Transverse colon (tissue), 4 donors: ENCODE measurements around the gene SSH3. TPM values are rescaled to one million over a fixed set of nuclear protein-coding genes. Genes with fewer than 3 reads are reported as not detected.
A peak's percentile ranks its signal among the peaks of the same experiment; 100 is the strongest.

ENCODE experiments used
- DNase-seq: peaks from one replicate; pipeline ENCODE4 v3.0.0-alpha.2; 2019
- H3K27ac ChIP-seq, 4 donors: fragments of 200-600 bp; sonication (generic); 2 replicates each; pipeline ENCODE4 v1.5.1; 2016 to 2018; ENCODE audit warnings: inconsistent platforms in 4 of 4
- H3K27me3 ChIP-seq: fragments of 200-600 bp; sonication (generic); 2 replicates; pipeline ENCODE4 v1.5.1; 2017; ENCODE audit warnings: inconsistent platforms
- H3K36me3 ChIP-seq, 4 donors: fragments of 200-600 bp; sonication (generic); 2 replicates each; pipeline ENCODE4 v1.5.1; 2017 to 2019; ENCODE audit warnings: inconsistent platforms in 4 of 4
- H3K4me1 ChIP-seq, 4 donors: fragments of 200-600 bp; sonication (generic); 2 replicates each; pipeline ENCODE4 v1.5.1; 2017 to 2020; ENCODE audit warnings: inconsistent platforms in 4 of 4
- H3K4me3 ChIP-seq, 4 donors: fragments of 200-600 bp; sonication (generic); 1 replicate in 1 of 4; 2 replicates in 3 of 4; pipeline versions ENCODE4 v1.5.1 to v1.6.1; 2017 to 2019; ENCODE audit warnings: inconsistent platforms in 4 of 4
- H3K9me3 ChIP-seq, 2 donors: fragments of 200-600 bp; sonication (generic); 2 replicates each; pipeline ENCODE4 v1.5.1; 2017 to 2019; ENCODE audit warnings: inconsistent platforms in 2 of 2
- CTCF ChIP-seq, 5 experiments: fragments of 200-600 bp in 3 of 5; fragments of 450-650 bp in 2 of 5; sonication (generic) in 3 of 5; IDR thresholded peaks; 1 replicate in 2 of 5; 2 replicates in 3 of 5; pipeline ENCODE4 v1.5.1; 2016 to 2017; ENCODE audit warnings: antibody characterized with exemption in 5 of 5, inconsistent platforms in 3 of 5, mild to moderate bottlenecking in 2 of 5, moderate library complexity in 1 of 5
- EP300 ChIP-seq: sonication (generic); formaldehyde crosslinking; IDR thresholded peaks from one replicate; pipeline ENCODE4 v1.6.1; 2017; ENCODE audit warnings: antibody characterized with exemption, low read depth
- POLR2A ChIP-seq: fragments of 450-650 bp; IDR thresholded peaks from one replicate; pipeline ENCODE4 v1.6.1; 2016; ENCODE audit warnings: antibody characterized with exemption, mild to moderate bottlenecking, moderate library complexity
- POLR2AphosphoS5 ChIP-seq, 3 donors: sonication (generic); formaldehyde crosslinking; IDR thresholded peaks; one replicate each; pipeline ENCODE4 v1.6.1; 2016; ENCODE audit warnings: antibody characterized with exemption in 3 of 3
- WGBS, 2 donors: methylation state at CpG; one replicate each; pipeline ENCODE4 v1.1.5; 2018; ENCODE audit warnings: low coverage in 1 of 2; 5-methylcytosine and 5-hydroxymethylcytosine counted together
- in situ Hi-C, 4 donors: fragments of 200-750 bp; cut with MboI; loops; one replicate each; pipeline versions ENCODE4 v1.15.0 to v1.15.1; 2017; ENCODE audit warnings: low sequenced_read_pairs in 3 of 4, low pct_ligation_motif_present in 1 of 4, low pct_unique_long_range_greater_than_20kb in 1 of 4
- intact Hi-C: fragments of 100-400 bp; cut with DNase I; formaldehyde crosslinking; loops from one replicate; pipeline ENCODE4 v1.15.1; 2023; ENCODE audit warnings: low total_unique reads
- total RNA-seq, 4 donors: library from RNA; depleted of rRNA; stranded (reverse); fragments of >200 nt; gene quantifications; one replicate each; pipeline ENCODE4 v1.1.0, GENCODE V29; 2016

SSH3 gene
- total RNA-seq, 4 donors from 2014 or later = 73.0 to 174 (median 123) TPM

- Histone ChIP-seq H3K27ac (peak overlapping the region; percentile 30 to 54 (median 44)), H3K4me1 (peaks cover 13 to 24% (median 21%) of the 10 kb centered on the region in 4 donors), H3K36me3 (peaks cover 2 to 73% (median 34%) of the 10 kb centered on the region in 4 donors), H3K27me3 (no peaks in the 10 kb centered on the region), H3K9me3 (no peaks in the 10 kb centered on the region), H3K4me3 (no peak overlapping the region)
- in situ Hi-C loops (no loop called here), intact Hi-C loops (no loop called here)
- no peak for DNase-seq
- 86% methylated on average over 13 of the region's 13 CpGs; no CpG with 5 or more reads in 1 of the 2 donors for WGBS, 2 donors
- TF ChIP-seq POLR2AphosphoS5 (IDR thresholded peaks at IDR 0.05) (no peak), POLR2A (no peak), EP300 (no peak), CTCF (IDR thresholded peaks at IDR 0.05) (no peak)
These were observed 19.8 kb upstream of the SSH3 start for GRCh38 chr11:67283481-67283963.

GRCh38 chr11:67284811-67285540 is 18.4 kb upstream of the SSH3 start:
- H3K4me1 ChIP-seq = peaks cover 14 to 27% (median 21%) of the 10 kb centered on the region in 4 donors
- no peaks in the 10 kb centered on the region for H3K9me3 ChIP-seq
- H3K27me3 ChIP-seq = no peaks in the 10 kb centered on the region
- WGBS, 2 donors = 40 to 91% methylated on average over 1 to 45 of the region's 45 CpGs
- intact Hi-C loops (no loop called here), in situ Hi-C loops (no loop called here)
- peak overlapping the region in 3 of 4 donors; percentile 10 to 100 (median 95) for H3K27ac ChIP-seq
- H3K36me3 ChIP-seq = peaks cover 2 to 62% (median 31%) of the 10 kb centered on the region in 4 donors
- no peak for TF ChIP-seq EP300
- no peak for TF ChIP-seq POLR2A
- no peak for TF ChIP-seq CTCF (IDR thresholded peaks at IDR 0.05)
- no peak for TF ChIP-seq POLR2AphosphoS5 (IDR thresholded peaks at IDR 0.05)
- H3K4me3 ChIP-seq = no peak overlapping the region
- DNase-seq = no peak

- DNase-seq = no peak
- Histone ChIP-seq H3K36me3 (peaks cover 2 to 54% (median 27%) of the 10 kb centered on the region in 4 donors), H3K4me1 (peaks cover 22 to 35% (median 29%) of the 10 kb centered on the region in 4 donors), H3K27ac (peak overlapping the region; percentile 91 to 100 (median 98)), H3K9me3 (no peaks in the 10 kb centered on the region), H3K4me3 (no peak overlapping the region), H3K27me3 (no peaks in the 10 kb centered on the region)
- intact Hi-C loops = no loop called here
- in situ Hi-C loops = no loop called here
- TF ChIP-seq CTCF (IDR thresholded peaks at IDR 0.05) (no peak), POLR2AphosphoS5 (IDR thresholded peaks at IDR 0.05) (no peak), POLR2A (no peak), EP300 (no peak)
- 79 to 81% methylated on average over 15 to 39 of the region's 39 CpGs for WGBS, 2 donors
These were observed 17.5 kb upstream of the SSH3 start for GRCh38 chr11:67285541-67286498.
